Activated CD4-positive, alpha-beta T cell treated with anti-CD3 and anti-CD28 coated beads for 1 hour (primary cell): ENCODE measurements around the gene RAB27A.
"Not testable (repeated sequence)": the region's sequence is repeated elsewhere in the genome, so short reads cannot be mapped to it uniquely, and the experiment has no call there.

Experiments used
- DNase-seq: peaks from one replicate; pipeline ENCODE4 v3.0.0-alpha.2; 2020

The RAB27A gene

GRCh38 chr15:55281517-55282228 is 7.9 kb downstream of the RAB27A start:
- no peak for DNase-seq

- not testable (repeated sequence) for DNase-seq
Observed at GRCh38 chr15:55280589-55280988, 9.0 kb downstream of the RAB27A start.

GRCh38 chr15:55279746-55280351 is 9.8 kb downstream of the RAB27A start:
- DNase-seq, result peak; percentile 37

- no peak for DNase-seq
Observed at GRCh38 chr15:55279100-55279745, 10.4 kb downstream of the RAB27A start.

- DNase-seq, result no peak
Observed at GRCh38 chr15:55277715-55278114, 11.9 kb downstream of the RAB27A start.

- peak; percentile 13 for DNase-seq
Observed at GRCh38 chr15:55277116-55277564, 12.5 kb downstream of the RAB27A start.

- DNase-seq, result no peak
Observed at GRCh38 chr15:55276324-55276723, 13.3 kb downstream of the RAB27A start.

GRCh38 chr15:55270291-55270690 is 19.3 kb downstream of the RAB27A start:
- DNase-seq, result no peak

GRCh38 chr15:55268176-55268695 is 21.4 kb downstream of the RAB27A start:
- no peak for DNase-seq

- DNase-seq, result peak; percentile 45
Observed at GRCh38 chr15:55267401-55268175, 22.0 kb downstream of the RAB27A start.

GRCh38 chr15:55266547-55266946 is 23.1 kb downstream of the RAB27A start:
- no peak for DNase-seq

GRCh38 chr15:55260562-55261131 is 29.0 kb downstream of the RAB27A start:
- no peak for DNase-seq

GRCh38 chr15:55257938-55258337 is 31.7 kb downstream of the RAB27A start:
- DNase-seq, result no peak

GRCh38 chr15:55257012-55257670 is 32.5 kb downstream of the RAB27A start:
- DNase-seq, result no peak

- DNase-seq, result no peak
Observed at GRCh38 chr15:55256281-55257011, 33.2 kb downstream of the RAB27A start.

- DNase-seq, result no peak
Observed at GRCh38 chr15:55255714-55256113, 33.9 kb downstream of the RAB27A start.

GRCh38 chr15:55254916-55255679 is 34.5 kb downstream of the RAB27A start:
- no peak for DNase-seq

- no peak for DNase-seq
Observed at GRCh38 chr15:55253580-55253979, 36.0 kb downstream of the RAB27A start.

GRCh38 chr15:55252201-55252600 is 37.4 kb downstream of the RAB27A start:
- not testable (repeated sequence) for DNase-seq

- no peak for DNase-seq
Observed at GRCh38 chr15:55250941-55251340, 38.7 kb downstream of the RAB27A start.

- DNase-seq, result no peak
Observed at GRCh38 chr15:55250392-55250791, 39.2 kb downstream of the RAB27A start.
